Keratinocyte (primary cell): Measurements from ENCODE around the gene NMNAT2.

Experiments used
- EZH2 ChIP-seq: IDR thresholded peaks from one replicate; pipeline ENCODE4 v1.6.1; 2012; ENCODE audit warnings: inconsistent platforms, mild to moderate bottlenecking, low read length, moderate library complexity
- TF ChIP-seq, protein P1 (sequence below), 3 experiments: IDR thresholded peaks in 1 of 3; conservative IDR thresholded peaks in 1 of 3; optimal IDR thresholded peaks in 1 of 3; 2 replicates in 2 of 3; 3 replicates in 1 of 3; pipeline versions ENCODE3 to v1.5.1; 2011; ENCODE audit warnings: low read length in 3 of 3, mild to moderate bottlenecking in 3 of 3, moderate library complexity in 2 of 3, control low read depth in 1 of 3, inconsistent platforms in 1 of 3; ENCODE audit not compliant: insufficient read depth in 2 of 3; ENCODE audit errors: extremely low read depth in 1 of 3

DNA sequence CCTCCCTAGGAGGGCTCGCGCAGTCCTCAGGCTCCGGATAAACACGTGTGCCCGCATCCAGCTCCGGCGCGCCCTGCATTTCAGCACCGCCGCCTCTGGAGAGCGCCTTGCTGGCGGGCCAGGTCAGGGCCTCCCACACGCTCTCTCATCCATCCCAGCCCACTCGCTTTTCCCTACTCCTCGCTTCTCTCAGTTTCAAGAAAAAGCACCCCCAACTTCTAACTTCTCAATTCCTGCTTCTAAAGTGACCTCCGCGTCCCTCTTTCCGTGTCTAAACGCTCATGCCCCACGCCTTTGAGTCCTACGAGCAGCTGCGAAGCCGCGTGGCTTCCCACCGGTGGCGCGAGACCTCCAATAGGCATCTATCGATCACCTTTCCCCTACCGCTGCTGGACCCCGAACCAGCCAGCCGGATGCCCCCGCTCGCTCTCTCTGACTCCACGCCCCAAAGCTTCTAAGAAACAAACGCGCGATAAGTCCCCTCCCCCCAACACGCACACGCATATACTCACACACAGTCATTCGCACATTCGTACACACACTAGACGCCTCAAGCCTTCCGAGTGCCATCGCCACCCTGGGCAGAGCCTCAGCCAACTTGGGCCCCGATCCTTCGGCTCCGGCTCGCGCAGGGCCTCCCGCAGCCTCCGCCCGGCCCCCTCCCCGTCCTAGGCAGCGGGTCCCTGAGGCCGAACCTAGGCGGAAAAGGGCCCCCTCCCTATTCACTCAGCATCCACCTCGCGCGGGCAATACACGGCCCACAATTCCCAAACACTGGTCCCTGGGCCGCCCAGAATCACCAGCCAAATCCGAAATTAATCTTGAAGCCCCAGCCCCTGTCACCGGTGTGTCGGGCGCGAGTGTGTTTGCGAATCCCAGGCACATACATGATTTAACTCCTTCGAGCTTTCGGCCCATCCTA is 1.1 kb downstream of the NMNAT2 start:
- TF ChIP-seq, protein P1, sequence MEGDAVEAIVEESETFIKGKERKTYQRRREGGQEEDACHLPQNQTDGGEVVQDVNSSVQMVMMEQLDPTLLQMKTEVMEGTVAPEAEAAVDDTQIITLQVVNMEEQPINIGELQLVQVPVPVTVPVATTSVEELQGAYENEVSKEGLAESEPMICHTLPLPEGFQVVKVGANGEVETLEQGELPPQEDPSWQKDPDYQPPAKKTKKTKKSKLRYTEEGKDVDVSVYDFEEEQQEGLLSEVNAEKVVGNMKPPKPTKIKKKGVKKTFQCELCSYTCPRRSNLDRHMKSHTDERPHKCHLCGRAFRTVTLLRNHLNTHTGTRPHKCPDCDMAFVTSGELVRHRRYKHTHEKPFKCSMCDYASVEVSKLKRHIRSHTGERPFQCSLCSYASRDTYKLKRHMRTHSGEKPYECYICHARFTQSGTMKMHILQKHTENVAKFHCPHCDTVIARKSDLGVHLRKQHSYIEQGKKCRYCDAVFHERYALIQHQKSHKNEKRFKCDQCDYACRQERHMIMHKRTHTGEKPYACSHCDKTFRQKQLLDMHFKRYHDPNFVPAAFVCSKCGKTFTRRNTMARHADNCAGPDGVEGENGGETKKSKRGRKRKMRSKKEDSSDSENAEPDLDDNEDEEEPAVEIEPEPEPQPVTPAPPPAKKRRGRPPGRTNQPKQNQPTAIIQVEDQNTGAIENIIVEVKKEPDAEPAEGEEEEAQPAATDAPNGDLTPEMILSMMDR (optimal IDR thresholded peaks at IDR 0.05 in 1 of 3, IDR thresholded peaks at IDR 0.05 in 1 of 3, conservative IDR thresholded peaks at IDR 0.05 in 1 of 3; ENCODE audit: extremely low read depth in 1 of 3, insufficient read depth in 2 of 3, low read length in 3 of 3): peak in 1 of 3 experiments; percentile 3
- TF ChIP-seq EZH2: peak; percentile 72
